LNCAP (cell line): Measurements from ENCODE around the gene PLBD2.

Experiments used
- TF ChIP-seq, protein P1 (sequence below): fragments of 450-650 bp; IDR thresholded peaks from 2 replicates; pipeline ENCODE4 v1.5.1; 2017; ENCODE audit warnings: mild to moderate bottlenecking

Gene PLBD2

DNA sequence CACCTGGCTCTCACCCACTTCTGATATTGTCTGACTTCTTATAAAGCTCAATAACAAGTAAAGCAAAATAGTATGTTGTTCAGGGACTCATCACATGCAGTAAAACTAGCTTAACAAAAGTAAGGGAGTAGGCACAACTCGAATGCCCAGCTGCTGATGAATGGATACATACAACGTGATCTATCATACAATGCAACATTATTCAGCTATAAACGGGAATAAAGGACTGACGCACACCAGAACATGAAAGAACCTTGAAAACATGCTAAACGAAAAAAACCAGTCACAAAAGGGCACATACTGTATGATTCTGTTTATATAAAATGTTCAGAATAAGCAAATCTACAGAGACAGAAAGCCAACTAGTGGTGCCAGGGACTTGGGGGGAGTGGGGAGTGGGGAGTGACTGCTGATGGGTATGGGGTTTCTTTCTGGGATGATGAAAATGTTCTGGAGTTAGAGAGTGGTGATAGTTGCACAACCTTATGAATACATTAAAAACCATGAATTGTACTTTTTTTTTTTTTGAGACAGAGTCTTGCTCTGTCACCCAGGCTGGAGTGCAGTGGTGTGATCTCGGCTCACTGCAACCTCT, 11.1 kb downstream of the PLBD2 start:
- TF ChIP-seq, protein P1, sequence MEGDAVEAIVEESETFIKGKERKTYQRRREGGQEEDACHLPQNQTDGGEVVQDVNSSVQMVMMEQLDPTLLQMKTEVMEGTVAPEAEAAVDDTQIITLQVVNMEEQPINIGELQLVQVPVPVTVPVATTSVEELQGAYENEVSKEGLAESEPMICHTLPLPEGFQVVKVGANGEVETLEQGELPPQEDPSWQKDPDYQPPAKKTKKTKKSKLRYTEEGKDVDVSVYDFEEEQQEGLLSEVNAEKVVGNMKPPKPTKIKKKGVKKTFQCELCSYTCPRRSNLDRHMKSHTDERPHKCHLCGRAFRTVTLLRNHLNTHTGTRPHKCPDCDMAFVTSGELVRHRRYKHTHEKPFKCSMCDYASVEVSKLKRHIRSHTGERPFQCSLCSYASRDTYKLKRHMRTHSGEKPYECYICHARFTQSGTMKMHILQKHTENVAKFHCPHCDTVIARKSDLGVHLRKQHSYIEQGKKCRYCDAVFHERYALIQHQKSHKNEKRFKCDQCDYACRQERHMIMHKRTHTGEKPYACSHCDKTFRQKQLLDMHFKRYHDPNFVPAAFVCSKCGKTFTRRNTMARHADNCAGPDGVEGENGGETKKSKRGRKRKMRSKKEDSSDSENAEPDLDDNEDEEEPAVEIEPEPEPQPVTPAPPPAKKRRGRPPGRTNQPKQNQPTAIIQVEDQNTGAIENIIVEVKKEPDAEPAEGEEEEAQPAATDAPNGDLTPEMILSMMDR: no peak

DNA sequence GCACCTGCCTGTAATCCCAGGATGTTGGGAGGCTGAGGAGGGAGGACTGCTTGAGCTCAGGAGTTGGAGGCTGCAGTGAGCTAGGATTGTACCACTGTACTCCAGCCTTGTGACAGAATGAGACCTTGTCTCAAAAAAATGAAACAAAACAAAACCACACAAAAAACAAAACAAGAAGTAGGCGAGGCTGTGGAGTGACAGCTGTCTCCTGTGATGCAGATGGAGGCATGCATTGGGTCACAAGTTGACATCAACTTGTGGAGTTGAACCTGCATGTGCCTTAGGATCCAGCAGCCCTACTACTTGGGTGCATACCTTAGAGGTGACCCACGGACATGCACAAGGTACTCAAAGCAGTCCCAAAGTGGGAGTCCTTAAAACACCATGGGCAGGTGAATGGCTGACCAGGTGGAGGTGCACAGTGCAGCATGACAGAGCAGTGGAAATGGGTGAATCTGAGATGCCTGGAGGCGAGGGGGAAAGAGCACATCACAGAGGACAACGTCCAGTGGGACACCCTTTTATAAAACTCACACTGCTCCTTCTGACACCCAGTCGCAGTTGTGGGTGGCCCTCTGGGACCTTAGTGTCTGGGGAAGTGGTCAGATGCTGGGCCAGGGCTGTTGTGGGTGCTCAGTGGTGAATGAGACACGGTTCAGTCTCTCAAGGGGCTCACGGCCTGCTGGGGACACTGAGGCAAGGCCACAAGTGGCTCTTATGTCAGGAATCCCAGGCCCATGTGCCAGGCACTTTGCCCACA, 12.7 kb downstream of the PLBD2 start:
- TF ChIP-seq, protein P1: no peak

DNA sequence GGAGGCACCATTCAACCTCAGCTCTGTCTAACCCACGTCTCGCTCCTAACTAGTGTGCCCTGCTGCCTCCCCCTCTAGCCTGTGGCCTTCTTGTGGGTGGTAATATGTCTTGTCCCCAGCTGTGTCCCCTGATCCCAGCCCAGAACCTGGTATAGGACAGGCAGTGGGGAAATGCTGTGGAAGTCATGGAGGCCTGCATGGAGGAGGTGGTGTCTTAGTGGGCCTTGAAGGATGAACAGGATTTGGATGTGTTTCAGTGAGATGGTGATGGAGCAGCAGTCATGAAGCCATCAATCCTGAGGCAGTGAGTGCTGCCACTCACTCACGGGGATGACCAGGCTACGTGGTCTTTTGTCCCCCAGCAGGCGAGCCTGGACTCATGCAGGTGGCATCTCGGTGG, 13.4 kb downstream of the PLBD2 start:
- TF ChIP-seq, protein P1: no peak

DNA sequence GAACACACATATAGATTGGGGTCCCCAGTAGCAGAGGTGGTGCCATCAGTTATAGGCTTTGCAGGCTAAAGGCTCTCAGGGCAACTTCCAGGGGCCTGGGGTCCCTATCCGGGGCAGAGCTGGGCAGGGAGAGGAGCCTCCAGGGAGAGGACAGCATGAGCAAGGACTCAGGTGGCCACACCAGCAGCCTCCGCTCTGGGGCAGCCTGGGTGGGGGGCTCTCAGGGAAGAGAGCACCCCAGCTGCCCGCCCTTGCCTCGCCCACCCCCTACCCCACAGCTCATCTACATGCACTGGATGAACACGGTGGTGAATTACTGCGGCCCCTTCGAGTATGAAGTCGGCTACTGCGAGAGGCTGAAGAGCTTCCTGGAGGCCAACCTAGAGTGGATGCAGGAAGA, 14.0 kb downstream of the PLBD2 start:
- TF ChIP-seq, protein P1: no peak

DNA sequence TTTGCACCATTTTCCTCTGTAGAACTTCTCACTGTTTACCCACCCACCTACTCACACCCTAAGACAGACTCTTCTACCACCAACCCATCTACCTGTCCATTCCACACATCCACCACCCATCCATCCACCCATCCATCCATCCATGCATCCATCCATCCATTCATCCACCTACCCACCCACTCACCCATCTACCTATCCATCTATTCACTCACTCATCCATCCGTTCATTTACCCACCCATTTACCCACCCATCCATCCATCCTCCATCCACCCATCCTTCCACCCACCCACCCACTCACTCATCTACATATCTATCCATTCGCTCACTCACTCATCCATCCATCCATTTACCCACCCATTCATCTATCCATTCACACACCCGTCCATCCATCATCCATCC, 15.1 kb downstream of the PLBD2 start:
- TF ChIP-seq, protein P1: no peak

DNA sequence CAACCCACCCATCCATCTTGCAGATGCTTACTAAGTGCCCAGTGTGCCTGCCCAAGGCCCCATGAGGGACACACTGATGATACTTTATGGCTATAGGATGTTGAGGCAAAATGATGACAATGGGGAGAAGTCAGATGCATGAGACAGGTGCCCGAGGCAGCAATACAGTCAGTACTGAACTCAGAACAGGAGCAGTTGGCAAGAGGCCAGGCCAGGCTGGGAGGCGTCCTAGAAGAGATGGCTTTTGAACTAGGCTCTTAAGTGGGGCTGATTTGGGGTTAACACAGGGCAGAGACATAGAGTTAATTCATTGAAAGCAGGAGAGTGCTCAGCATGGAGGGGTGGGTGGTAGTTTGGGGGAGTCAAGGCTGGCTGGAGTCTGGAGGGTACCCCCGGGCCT, 15.6 kb downstream of the PLBD2 start:
- TF ChIP-seq, protein P1: no peak

DNA sequence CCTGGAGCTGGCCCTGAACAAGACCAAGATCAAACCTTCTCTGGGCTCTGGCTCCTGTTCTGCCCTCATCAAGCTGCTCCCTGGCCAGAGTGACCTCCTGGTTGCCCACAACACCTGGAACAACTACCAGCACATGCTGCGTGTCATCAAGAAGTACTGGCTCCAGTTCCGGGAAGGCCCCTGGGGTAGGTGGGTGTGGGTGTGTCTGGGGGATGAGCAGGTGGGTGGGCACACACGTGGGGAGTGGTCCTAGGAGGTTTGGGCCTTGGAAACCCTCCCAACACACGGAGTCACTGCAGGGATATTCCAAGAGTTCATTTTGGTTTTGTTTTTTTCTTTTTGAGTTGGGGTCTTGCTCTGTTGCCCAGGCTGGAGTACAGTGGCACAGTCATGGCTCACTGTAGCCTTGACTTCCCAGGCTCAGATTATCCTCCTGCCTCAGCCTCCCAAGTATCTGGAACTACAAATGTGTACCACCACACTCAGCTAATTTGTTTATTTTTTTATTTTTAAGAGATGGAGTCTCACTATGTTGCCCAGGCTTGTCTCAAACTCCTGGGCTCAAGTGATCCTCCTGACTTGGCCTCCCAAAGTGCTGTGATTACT, 16.5 kb downstream of the PLBD2 start:
- TF ChIP-seq, protein P1: no peak
